CD4-positive, CD25-positive, alpha-beta regulatory T cell (primary cell): Measurements from ENCODE around the gene GBE1. TPM values are rescaled to one million over a fixed set of nuclear protein-coding genes. Genes with fewer than 3 reads are reported as not detected.

Experiments used
- ATAC-seq, 2 donors: fragments of 150-1000 bp; cut with Tn5 transposase; one replicate each; pipeline ENCODE4 v1.10.0; 2021; ENCODE audit warnings: low read depth in 2 of 2, moderate number of reproducible peaks in 2 of 2, moderate library complexity in 1 of 2
- DNase-seq, 3 donors: peaks; one replicate each; pipeline versions ENCODE4 v3.0.0 to v3.0.0-alpha.2; 2012 to 2022; ENCODE audit warnings: mixed read lengths in 1 of 3
- H3K27ac ChIP-seq: one replicate; pipeline ENCODE4 v1.7.0; 2013; ENCODE audit warnings: mild to moderate bottlenecking, low read length; ENCODE audit not compliant: insufficient read depth, poor library complexity, severe bottlenecking
- H3K27me3 ChIP-seq: one replicate; pipeline ENCODE4 v1.7.0; 2013; ENCODE audit warnings: low read length; ENCODE audit not compliant: control insufficient read depth, insufficient read depth
- H3K36me3 ChIP-seq: one replicate; pipeline ENCODE4 v1.7.0; 2013; ENCODE audit warnings: mild to moderate bottlenecking, low read length, moderate library complexity; ENCODE audit not compliant: control insufficient read depth, insufficient read depth
- H3K4me1 ChIP-seq: 2 replicates; pipeline ENCODE4 v1.7.0; 2013; ENCODE audit warnings: mild to moderate bottlenecking, low read length; ENCODE audit not compliant: insufficient read depth, control insufficient read depth, poor library complexity, severe bottlenecking
- H3K4me3 ChIP-seq: one replicate; pipeline ENCODE4 v1.7.0; 2013; ENCODE audit warnings: low read depth, mild to moderate bottlenecking, low read length, moderate library complexity
- H3K9me3 ChIP-seq, 2 experiments: 1 replicate in 1 of 2; 2 replicates in 1 of 2; pipeline ENCODE4 v1.7.0; 2013; ENCODE audit warnings: low read length in 2 of 2, mild to moderate bottlenecking in 1 of 2, moderate library complexity in 1 of 2; ENCODE audit not compliant: control insufficient read depth in 2 of 2
- H3K27ac Mint-ChIP-seq, 3 donors: one replicate each; pipeline ENCODE4 v1.8.0; 2020 to 2022; ENCODE audit warnings: mild to moderate bottlenecking in 3 of 3, mixed read lengths in 3 of 3, moderate library complexity in 2 of 3
- H3K27me3 Mint-ChIP-seq: one replicate; pipeline ENCODE4 v1.8.0; 2022; ENCODE audit warnings: mild to moderate bottlenecking, mixed read lengths
- H3K36me3 Mint-ChIP-seq: one replicate; pipeline ENCODE4 v1.8.0; 2020; ENCODE audit warnings: mixed read lengths
- H3K4me1 Mint-ChIP-seq, 4 donors: one replicate each; pipeline ENCODE4 v1.8.0; 2020 to 2022; ENCODE audit warnings: mixed read lengths in 4 of 4, mild to moderate bottlenecking in 1 of 4
- H3K4me3 Mint-ChIP-seq, 4 donors: one replicate each; pipeline ENCODE4 v1.8.0; 2020 to 2022; ENCODE audit warnings: mild to moderate bottlenecking in 4 of 4, mixed read lengths in 4 of 4, moderate library complexity in 3 of 4
- H3K9me3 Mint-ChIP-seq, 7 donors: one replicate each; pipeline ENCODE4 v1.8.0; 2020 to 2022; ENCODE audit warnings: mixed read lengths in 7 of 7, mild to moderate bottlenecking in 3 of 7, moderate library complexity in 2 of 7
- polyA plus RNA-seq, 4 donors: library from polyadenylated mRNA; unstranded; fragments of 300-500 nt; fragmentation: Illumina TruSeq; gene quantifications; one replicate each; pipeline ENCODE4 v1.2.3, GENCODE V29; 2021
- total RNA-seq: library from RNA; stranded (reverse); gene quantifications from one replicate; pipeline ENCODE4 v1.2.3, GENCODE V29; 2022

GBE1 gene
- total and polyA plus RNA-seq, 5 donors from 2014 or later: 5.2 to 9.7 (median 8.6) TPM

- Histone ChIP-seq H3K4me1 (no peaks in the 10 kb centered on the region), H3K36me3 (peaks cover 3% of the 10 kb centered on the region), H3K27me3 (no peaks in the 10 kb centered on the region), H3K4me3 (no peak overlapping the region), H3K27ac (no peak overlapping the region), H3K9me3 (no peaks in the 10 kb centered on the region)
- Mint-ChIP-seq H3K27me3 (no peaks in the 10 kb centered on the region), H3K4me3 (no peak overlapping the region), H3K4me1 (no peaks in the 10 kb centered on the region), H3K27ac (no peak overlapping the region), H3K9me3 (peaks cover 3 to 12% (median 4%) of the 10 kb centered on the region in 7 donors), H3K36me3 (peaks cover 35% of the 10 kb centered on the region)
- ATAC-seq (no peak), DNase-seq (no peak)
Measured at GRCh38 chr3:81531263-81531662, 230.2 kb downstream of the GBE1 start.

- Histone ChIP-seq H3K4me3 (no peak overlapping the region), H3K9me3 (no peaks in the 10 kb centered on the region), H3K27me3 (no peaks in the 10 kb centered on the region), H3K4me1 (no peaks in the 10 kb centered on the region), H3K27ac (no peak overlapping the region), H3K36me3 (peaks cover 3% of the 10 kb centered on the region)
- Mint-ChIP-seq H3K9me3 (peaks cover 3 to 12% (median 7%) of the 10 kb centered on the region in 7 donors), H3K27ac (no peak overlapping the region), H3K27me3 (no peaks in the 10 kb centered on the region), H3K4me1 (no peaks in the 10 kb centered on the region), H3K4me3 (no peak overlapping the region), H3K36me3 (peaks cover 35% of the 10 kb centered on the region)
- ATAC-seq (no peak), DNase-seq (no peak)
Measured at GRCh38 chr3:81530180-81530939, 231.1 kb downstream of the GBE1 start.

GRCh38 chr3:81521855-81522254, 239.6 kb downstream of the GBE1 start:
- H3K4me3 Mint-ChIP-seq: no peak overlapping the region
- no peaks in the 10 kb centered on the region for H3K4me1 ChIP-seq
- peaks cover 0 to 8% (median 0%) of the 10 kb centered on the region in 7 donors for H3K9me3 Mint-ChIP-seq
- DNase-seq: no peak
- no peaks in the 10 kb centered on the region for H3K36me3 Mint-ChIP-seq
- no peak overlapping the region for H3K27ac ChIP-seq
- no peak overlapping the region for H3K27ac Mint-ChIP-seq
- ATAC-seq: no peak
- H3K27me3 ChIP-seq: no peaks in the 10 kb centered on the region
- no peaks in the 10 kb centered on the region for H3K36me3 ChIP-seq
- no peaks in the 10 kb centered on the region for H3K9me3 ChIP-seq
- H3K4me3 ChIP-seq: no peak overlapping the region
- H3K4me1 Mint-ChIP-seq: no peaks in the 10 kb centered on the region
- H3K27me3 Mint-ChIP-seq: no peaks in the 10 kb centered on the region

- no peaks in the 10 kb centered on the region for H3K36me3 Mint-ChIP-seq
- no peak overlapping the region for H3K27ac ChIP-seq
- ATAC-seq: no peak
- no peak overlapping the region for H3K4me3 Mint-ChIP-seq
- H3K27me3 ChIP-seq: no peaks in the 10 kb centered on the region
- H3K9me3 ChIP-seq: no peaks in the 10 kb centered on the region
- H3K27ac Mint-ChIP-seq: no peak overlapping the region
- H3K36me3 ChIP-seq: no peaks in the 10 kb centered on the region
- H3K9me3 Mint-ChIP-seq: peaks cover 0 to 5% (median 0%) of the 10 kb centered on the region in 7 donors
- no peak for DNase-seq
- no peaks in the 10 kb centered on the region for H3K27me3 Mint-ChIP-seq
- no peak overlapping the region for H3K4me3 ChIP-seq
- H3K4me1 Mint-ChIP-seq: no peaks in the 10 kb centered on the region
- no peaks in the 10 kb centered on the region for H3K4me1 ChIP-seq
Measured at GRCh38 chr3:81518945-81519344, 242.5 kb downstream of the GBE1 start.

GRCh38 chr3:81516042-81516441, 245.4 kb downstream of the GBE1 start:
- Mint-ChIP-seq H3K27ac (no peak overlapping the region), H3K36me3 (no peaks in the 10 kb centered on the region), H3K27me3 (no peaks in the 10 kb centered on the region), H3K9me3 (peaks cover 0 to 2% (median 0%) of the 10 kb centered on the region in 7 donors), H3K4me1 (no peaks in the 10 kb centered on the region), H3K4me3 (no peak overlapping the region)
- Histone ChIP-seq H3K4me1 (no peaks in the 10 kb centered on the region), H3K4me3 (no peak overlapping the region), H3K9me3 (no peaks in the 10 kb centered on the region), H3K27me3 (no peaks in the 10 kb centered on the region), H3K36me3 (no peaks in the 10 kb centered on the region), H3K27ac (no peak overlapping the region)
- DNase-seq (no peak), ATAC-seq (no peak)

- no peaks in the 10 kb centered on the region for H3K36me3 Mint-ChIP-seq
- no peak for ATAC-seq
Measured at GRCh38 chr3:81513591-81513990, 247.9 kb downstream of the GBE1 start.

GRCh38 chr3:81503026-81503425, 258.4 kb downstream of the GBE1 start:
- Mint-ChIP-seq H3K4me1 (no peaks in the 10 kb centered on the region), H3K27me3 (no peaks in the 10 kb centered on the region), H3K36me3 (no peaks in the 10 kb centered on the region), H3K4me3 (no peak overlapping the region), H3K27ac (no peak overlapping the region), H3K9me3 (peaks cover 0 to 3% (median 0%) of the 10 kb centered on the region in 7 donors)
- H3K4me3 ChIP-seq: no peak overlapping the region
- no peaks in the 10 kb centered on the region for H3K4me1 ChIP-seq
- H3K36me3 ChIP-seq: no peaks in the 10 kb centered on the region
- no peaks in the 10 kb centered on the region for H3K9me3 ChIP-seq
- DNase-seq (no peak), ATAC-seq (no peak)
- no peak overlapping the region for H3K27ac ChIP-seq
- no peaks in the 10 kb centered on the region for H3K27me3 ChIP-seq

More at GRCh38 chr3:81513591-81513990, 247.9 kb downstream of the GBE1 start:
- H3K27me3 ChIP-seq: no peaks in the 10 kb centered on the region
- DNase-seq: no peak
- Mint-ChIP-seq H3K27ac (no peak overlapping the region), H3K4me3 (no peak overlapping the region), H3K27me3 (no peaks in the 10 kb centered on the region), H3K4me1 (no peaks in the 10 kb centered on the region), H3K9me3 (peaks cover 0 to 3% (median 0%) of the 10 kb centered on the region in 7 donors)
- no peaks in the 10 kb centered on the region for H3K36me3 ChIP-seq
- no peak overlapping the region for H3K27ac ChIP-seq
- no peaks in the 10 kb centered on the region for H3K9me3 ChIP-seq
- no peak overlapping the region for H3K4me3 ChIP-seq
- no peaks in the 10 kb centered on the region for H3K4me1 ChIP-seq

GRCh38 chr3:81502236-81502635, 259.2 kb downstream of the GBE1 start:
- no peak overlapping the region for H3K27ac Mint-ChIP-seq
- H3K9me3 Mint-ChIP-seq: peaks cover 0 to 3% (median 0%) of the 10 kb centered on the region in 7 donors
- no peak for ATAC-seq
- H3K4me1 Mint-ChIP-seq: no peaks in the 10 kb centered on the region
- Histone ChIP-seq H3K9me3 (no peaks in the 10 kb centered on the region), H3K4me3 (no peak overlapping the region), H3K4me1 (no peaks in the 10 kb centered on the region), H3K36me3 (no peaks in the 10 kb centered on the region), H3K27me3 (no peaks in the 10 kb centered on the region), H3K27ac (no peak overlapping the region)
- no peaks in the 10 kb centered on the region for H3K36me3 Mint-ChIP-seq
- H3K4me3 Mint-ChIP-seq: no peak overlapping the region
- no peaks in the 10 kb centered on the region for H3K27me3 Mint-ChIP-seq
- DNase-seq: no peak
